Bronchial epithelial cell (primary cell): ENCODE results near the gene CD300C. TPM values are rescaled to one million over a fixed set of nuclear protein-coding genes. Genes with fewer than 3 reads are reported as not detected.

Source experiments
- DNase-seq: peaks from one replicate; pipeline ENCODE4 v3.0.0-alpha.2; 2010; ENCODE audit warnings: low read depth
- FAIRE-seq: peaks from 2 replicates; lab custom pipeline; 2011; peaks lifted over from hg19 to GRCh38; lab: Jason Lieb, UNC
- H3K27me3 ChIP-seq: 2 replicates; pipeline ENCODE4 v1.5.1; 2011; ENCODE audit warnings: low read length; ENCODE audit not compliant: control insufficient read depth, insufficient read depth
- H3K36me3 ChIP-seq: 2 replicates; pipeline ENCODE4 v1.5.1; 2011; ENCODE audit warnings: low read length; ENCODE audit not compliant: control insufficient read depth, insufficient read depth
- H3K4me3 ChIP-seq: 2 replicates; pipeline ENCODE4 v1.5.1; 2011; ENCODE audit warnings: mild to moderate bottlenecking, low read depth, low read length, control low read depth
- total RNA-seq: library from RNA; depleted of rRNA; stranded (reverse); fragments of >200 nt; gene quantifications from 2 replicates; pipeline ENCODE4 v1.2.1, GENCODE V29; 2014
- TF ChIP-seq, protein P1 (sequence below): IDR thresholded peaks from 2 replicates; pipeline ENCODE4 v1.5.1; 2011; ENCODE audit warnings: mild to moderate bottlenecking, moderate library complexity, low read length, control low read depth, inconsistent platforms; ENCODE audit not compliant: insufficient read depth, severe bottlenecking

Gene CD300C
- not detected in 2 replicates for total RNA-seq

DNA sequence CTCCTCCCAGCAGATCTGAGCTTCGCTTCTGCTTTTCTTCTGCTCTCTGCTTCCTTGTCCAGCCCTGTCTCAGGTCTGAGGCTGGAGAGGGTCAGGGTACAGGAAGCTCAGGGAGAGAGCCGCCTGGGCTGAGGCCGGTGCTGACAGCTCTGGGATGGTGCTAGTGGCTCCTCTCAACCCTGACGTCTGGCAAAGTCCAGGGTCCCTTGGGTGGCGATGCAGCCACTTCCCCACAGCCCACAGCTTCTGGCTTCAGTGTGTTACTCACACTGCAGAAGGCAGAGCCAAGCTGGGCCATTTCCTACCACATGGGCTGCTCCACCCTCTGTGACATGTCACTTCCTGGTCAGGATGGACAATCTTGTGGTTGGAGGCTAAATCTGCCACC is at the start of gene CD300C:
Gene CD300C, minus strand, starts transcription at position 273 of the 388 bp plus-strand sequence. CDS start 333 bp downstream, outside the sequence.
- DNase-seq (no peak), FAIRE-seq (no peak)
- no peaks in the 10 kb centered on the region for H3K36me3 ChIP-seq
- H3K4me3 ChIP-seq = no peak within 1 kb of the TSS
- TF ChIP-seq, protein P1, sequence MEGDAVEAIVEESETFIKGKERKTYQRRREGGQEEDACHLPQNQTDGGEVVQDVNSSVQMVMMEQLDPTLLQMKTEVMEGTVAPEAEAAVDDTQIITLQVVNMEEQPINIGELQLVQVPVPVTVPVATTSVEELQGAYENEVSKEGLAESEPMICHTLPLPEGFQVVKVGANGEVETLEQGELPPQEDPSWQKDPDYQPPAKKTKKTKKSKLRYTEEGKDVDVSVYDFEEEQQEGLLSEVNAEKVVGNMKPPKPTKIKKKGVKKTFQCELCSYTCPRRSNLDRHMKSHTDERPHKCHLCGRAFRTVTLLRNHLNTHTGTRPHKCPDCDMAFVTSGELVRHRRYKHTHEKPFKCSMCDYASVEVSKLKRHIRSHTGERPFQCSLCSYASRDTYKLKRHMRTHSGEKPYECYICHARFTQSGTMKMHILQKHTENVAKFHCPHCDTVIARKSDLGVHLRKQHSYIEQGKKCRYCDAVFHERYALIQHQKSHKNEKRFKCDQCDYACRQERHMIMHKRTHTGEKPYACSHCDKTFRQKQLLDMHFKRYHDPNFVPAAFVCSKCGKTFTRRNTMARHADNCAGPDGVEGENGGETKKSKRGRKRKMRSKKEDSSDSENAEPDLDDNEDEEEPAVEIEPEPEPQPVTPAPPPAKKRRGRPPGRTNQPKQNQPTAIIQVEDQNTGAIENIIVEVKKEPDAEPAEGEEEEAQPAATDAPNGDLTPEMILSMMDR = no peak
- H3K27me3 ChIP-seq = no peaks in the 10 kb centered on the region

DNA sequence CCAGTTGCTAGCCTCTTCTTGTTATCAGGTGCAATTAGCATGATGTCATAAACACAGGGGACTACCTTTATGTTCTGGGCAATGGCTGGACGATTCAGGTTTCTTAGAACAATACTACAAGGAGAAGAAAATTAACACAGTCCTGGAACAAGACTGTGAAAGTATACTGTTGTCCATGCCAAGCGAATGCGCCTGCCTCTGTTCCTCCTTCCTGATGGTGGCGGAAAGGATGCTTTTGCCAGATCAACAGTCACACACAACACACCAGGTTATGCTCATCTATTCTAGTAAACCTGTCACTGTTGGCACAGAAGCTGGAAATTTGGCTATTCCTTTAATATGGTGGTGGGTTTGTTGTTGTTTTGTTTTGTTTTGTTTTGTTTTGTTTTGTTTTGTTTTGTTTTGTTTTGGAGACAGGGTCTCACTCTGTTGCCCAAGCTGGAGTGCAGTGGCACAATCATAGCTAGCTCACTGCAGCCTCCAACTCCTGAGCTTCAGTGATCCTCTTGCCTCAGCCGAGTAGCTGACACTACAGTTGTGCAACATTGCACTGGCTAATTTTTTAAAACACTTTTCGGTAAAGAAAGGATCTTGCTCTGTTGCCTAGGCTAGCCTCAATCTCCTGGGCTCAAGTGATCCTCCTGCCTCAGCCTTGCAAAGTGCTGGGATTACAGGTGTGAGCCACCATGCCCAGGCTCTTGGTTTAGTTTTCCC is 49.3 kb upstream of the CD300C start:
- no peak for FAIRE-seq
- peaks cover 8% of the 10 kb centered on the region for H3K27me3 ChIP-seq
- no peak overlapping the region for H3K4me3 ChIP-seq
- no peaks in the 10 kb centered on the region for H3K36me3 ChIP-seq
- TF ChIP-seq, protein P1 = no peak
- DNase-seq = no peak

DNA sequence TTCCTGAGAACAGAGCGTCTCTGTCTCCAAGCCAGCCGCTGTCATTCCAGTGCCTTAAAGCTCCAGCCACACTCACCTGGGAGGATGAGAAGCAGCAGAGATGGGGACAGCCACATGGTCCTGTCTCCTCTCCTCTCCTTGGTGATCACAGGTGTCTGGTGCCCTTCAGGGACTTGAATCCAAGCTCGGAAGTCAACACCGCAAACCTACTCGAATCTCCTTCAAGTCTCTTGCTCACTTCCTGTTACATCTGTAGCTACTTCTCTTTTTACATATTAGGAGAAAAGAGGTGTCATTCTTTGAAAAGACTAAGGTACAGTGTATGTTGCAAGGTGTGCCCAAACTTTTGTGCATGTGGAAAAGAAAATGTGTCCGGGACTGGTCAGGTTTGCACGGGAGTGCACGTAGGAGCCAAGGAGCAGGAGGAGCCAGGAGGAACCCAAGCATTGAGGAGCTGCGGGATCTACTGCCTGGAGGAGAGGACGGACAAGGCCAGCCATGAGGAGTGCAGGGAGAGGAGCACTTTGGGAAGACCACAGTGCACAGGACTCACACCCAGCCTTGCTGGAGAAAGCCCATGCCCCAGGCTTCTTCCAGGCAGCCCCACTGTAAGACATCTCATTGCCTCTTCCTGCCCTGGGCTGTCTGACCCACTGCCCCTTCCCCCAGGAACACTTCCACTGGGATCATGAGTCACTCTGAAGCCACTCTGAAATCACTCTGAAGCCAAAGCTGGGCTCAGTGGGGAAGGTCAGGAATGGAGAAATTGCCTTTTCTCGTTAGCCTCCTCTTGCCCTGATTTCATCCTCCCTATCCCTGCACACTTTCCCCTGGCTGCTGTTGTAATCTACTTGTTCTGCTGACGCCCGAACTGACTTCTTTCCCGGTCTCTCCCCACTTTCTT is 46.4 kb upstream of the CD300C start, which contains the start of gene CD300LD:
Gene CD300LD, minus strand, starts transcription at position 197 of the 904 bp plus-strand sequence. Its CDS starts 81 bp downstream, at position 116.
- FAIRE-seq (peak; percentile 36), DNase-seq (no peak)
- peaks cover 6% of the 10 kb centered on the region for H3K27me3 ChIP-seq
- TF ChIP-seq, protein P1 = no peak
- no peak within 1 kb of the TSS for H3K4me3 ChIP-seq
- no peaks in the 10 kb centered on the region for H3K36me3 ChIP-seq

DNA sequence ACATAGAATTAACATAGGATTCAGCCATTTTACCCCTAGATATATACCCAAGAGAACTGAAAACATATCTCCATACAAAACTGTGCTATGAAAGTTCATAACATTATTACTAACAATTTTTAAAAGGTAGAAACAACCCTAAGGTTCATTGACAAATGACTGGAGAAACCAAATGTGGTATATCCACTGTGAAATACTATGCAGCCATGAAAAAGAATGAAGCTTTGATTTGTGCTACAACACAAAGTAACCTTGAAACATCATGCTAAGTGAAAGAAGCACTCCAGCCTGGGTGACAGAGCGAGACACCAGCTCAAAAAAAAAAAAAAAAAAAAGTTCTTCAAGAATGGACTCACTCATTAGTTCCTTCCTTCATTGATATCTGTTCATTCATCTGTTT is 45.6 kb upstream of the CD300C start:
- TF ChIP-seq, protein P1 = no peak
- no peaks in the 10 kb centered on the region for H3K36me3 ChIP-seq
- no peak overlapping the region for H3K4me3 ChIP-seq
- no peak for DNase-seq
- no peak for FAIRE-seq
- peaks cover 3% of the 10 kb centered on the region for H3K27me3 ChIP-seq

DNA sequence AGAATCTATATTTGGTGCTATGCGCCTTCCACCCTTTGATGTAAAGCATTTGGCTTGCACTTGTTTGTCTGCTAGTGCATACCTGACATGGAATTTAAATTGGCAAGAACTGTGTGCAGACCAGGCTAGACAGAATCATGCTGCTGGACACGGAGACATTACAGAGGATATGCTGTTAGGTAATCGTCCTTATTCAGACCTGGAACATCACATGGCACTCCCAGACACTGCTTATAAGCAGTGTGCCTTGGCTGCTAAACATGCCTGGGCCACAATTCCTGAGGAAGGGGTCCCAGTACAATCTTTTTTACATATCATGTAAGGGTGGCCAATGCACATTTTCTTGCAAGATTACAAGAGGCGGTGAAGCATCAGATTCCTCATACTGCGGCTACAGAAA is 39.8 kb upstream of the CD300C start:
- TF ChIP-seq, protein P1 = no peak
- Histone ChIP-seq H3K27me3 (no peaks in the 10 kb centered on the region), H3K36me3 (no peaks in the 10 kb centered on the region), H3K4me3 (no peak overlapping the region)
- DNase-seq (no peak), FAIRE-seq (no peak)
